Kidney (tissue), 14 donors: ENCODE results near the gene PLD1. TPM values are rescaled to one million over a fixed set of nuclear protein-coding genes. Genes with fewer than 3 reads are reported as not detected.
"Not testable (repeated sequence)": the region's sequence is repeated elsewhere in the genome, so short reads cannot be mapped to it uniquely, and the experiment has no call there.

Experiments
- DNase-seq, 5 donors: peaks; one replicate each; pipeline ENCODE4 v3.0.0-alpha.2; 2013 to 2020
- FAIRE-seq: peaks from 2 replicates; lab custom pipeline; 2012; peaks lifted over from hg19 to GRCh38; lab: Jason Lieb, UNC
- H3K27ac ChIP-seq, 2 donors: one replicate each; pipeline ENCODE4 v1.7.0; 2013; ENCODE audit warnings: low read depth in 2 of 2, low read length in 2 of 2, inconsistent platforms in 1 of 2
- H3K27me3 ChIP-seq: one replicate; pipeline ENCODE4 v1.7.1; 2013; ENCODE audit warnings: low read length, inconsistent platforms; ENCODE audit not compliant: control insufficient read depth, insufficient read depth
- H3K36me3 ChIP-seq, 3 donors: one replicate each; pipeline versions ENCODE4 v1.7.0 to v1.7.1; 2013; ENCODE audit warnings: low read length in 3 of 3, control low read depth in 1 of 3, inconsistent platforms in 1 of 3; ENCODE audit not compliant: insufficient read depth in 3 of 3, control insufficient read depth in 2 of 3
- H3K4me1 ChIP-seq, 3 donors: one replicate each; pipeline versions ENCODE4 v1.7.0 to v1.7.1; 2013; ENCODE audit warnings: low read length in 3 of 3, inconsistent platforms in 1 of 3, low read depth in 1 of 3; ENCODE audit not compliant: control insufficient read depth in 2 of 3, insufficient read depth in 2 of 3
- H3K4me3 ChIP-seq, 3 donors: one replicate each; pipeline versions ENCODE4 v1.7.0 to v1.8.1; 2013; ENCODE audit warnings: low read length in 3 of 3, control low read depth in 1 of 3, inconsistent platforms in 1 of 3
- H3K9ac ChIP-seq, 3 donors: one replicate each; pipeline versions ENCODE4 v1.7.0 to v1.7.1; 2013; ENCODE audit warnings: low read length in 3 of 3, control low read depth in 1 of 3, inconsistent platforms in 1 of 3
- H3K9me3 ChIP-seq, 3 donors: one replicate each; pipeline versions ENCODE4 v1.7.0 to v1.7.1; 2013; ENCODE audit warnings: low read length in 3 of 3, control low read depth in 1 of 3, inconsistent platforms in 1 of 3; ENCODE audit not compliant: control insufficient read depth in 2 of 3, insufficient read depth in 1 of 3
- CTCF ChIP-seq: IDR thresholded peaks from 3 replicates; pipeline ENCODE4 v1.5.1; 2012; ENCODE audit warnings: mild to moderate bottlenecking, moderate library complexity, borderline replicate concordance; ENCODE audit not compliant: insufficient read depth; ENCODE audit errors: extremely low read depth
- intact Hi-C: fragments of 100-400 bp; cut with DNase I; formaldehyde crosslinking; loops from one replicate; pipeline ENCODE4 v1.11.1; 2022
- polyA plus RNA-seq: library from polyadenylated mRNA; stranded (reverse); fragments of 350-450 nt; fragmentation: Illumina TruSeq; extraction: RNeasy Lipid Tissue Mini Kit (QIAGEN cat#74804); gene quantifications from one replicate; pipeline ENCODE4 v1.2.3, GENCODE V29; 2014; ENCODE audit warnings: low read depth, low replicate concordance; ENCODE audit not compliant: insufficient read depth
- total RNA-seq: library from RNA; stranded (reverse); fragmentation: NEBNext Ultra II Directional; extraction: Animal tissue kit (Norgen Biotek cat#: 25700); gene quantifications from one replicate; pipeline ENCODE4 v1.2.1, GENCODE V29; 2021
- donor health status: control.
- donor health status: control.
- donor health status: control.
- donor health status: control.
- donor health status: control.
- donor health status: DM: yes; HTN: yes; CAD: no.
- donor health status: Normal renal cell carcinoma (clear cell type).

Gene PLD1
- total and polyA plus RNA-seq, 2 donors from 2014 or later: 11.2 to 24.3 TPM

- DNase-seq (no peak), FAIRE-seq (no peak)
- H3K9me3 ChIP-seq: no peaks in the 10 kb centered on the region
- no peaks in the 10 kb centered on the region for H3K36me3 ChIP-seq
- no peaks in the 10 kb centered on the region for H3K4me1 ChIP-seq
- intact Hi-C loops: no loop called here
- H3K4me3 ChIP-seq: no peak overlapping the region
- no peak overlapping the region for H3K9ac ChIP-seq
- H3K27me3 ChIP-seq: no peaks in the 10 kb centered on the region
- no peak for TF ChIP-seq CTCF
- H3K27ac ChIP-seq: no peak overlapping the region
Measured at GRCh38 chr3:171821044-171821443, 10.8 kb upstream of the PLD1 start.

- Histone ChIP-seq H3K36me3 (no peaks in the 10 kb centered on the region), H3K9me3 (peaks cover 0 to 4% (median 0%) of the 10 kb centered on the region in 3 donors), H3K9ac (no peak overlapping the region), H3K4me3 (no peak overlapping the region), H3K4me1 (no peaks in the 10 kb centered on the region), H3K27ac (no peak overlapping the region), H3K27me3 (no peaks in the 10 kb centered on the region)
- DNase-seq: no peak
- intact Hi-C loops: no loop called here
- FAIRE-seq: no peak
- TF ChIP-seq CTCF: no peak
Measured at GRCh38 chr3:171817074-171817800, 7.0 kb upstream of the PLD1 start.

GRCh38 chr3:171815973-171816595, 5.8 kb upstream of the PLD1 start:
- no peak overlapping the region for H3K9ac ChIP-seq
- no peak for FAIRE-seq
- no peaks in the 10 kb centered on the region for H3K36me3 ChIP-seq
- H3K4me3 ChIP-seq: no peak overlapping the region
- H3K9me3 ChIP-seq: peaks cover 0 to 4% (median 0%) of the 10 kb centered on the region in 3 donors
- no peak overlapping the region for H3K27ac ChIP-seq
- DNase-seq: no peak
- no peak for TF ChIP-seq CTCF
- intact Hi-C loops: no loop called here
- no peaks in the 10 kb centered on the region for H3K27me3 ChIP-seq
- no peaks in the 10 kb centered on the region for H3K4me1 ChIP-seq

GRCh38 chr3:171814662-171815061, 4.4 kb upstream of the PLD1 start:
- FAIRE-seq, H3K9ac ChIP-seq, intact Hi-C loops, H3K4me3 ChIP-seq, H3K36me3 ChIP-seq, H3K27me3 ChIP-seq, DNase-seq, H3K9me3 ChIP-seq, H3K27ac ChIP-seq, H3K4me1 ChIP-seq: not testable (repeated sequence)
